Measurements from ENCODE around the gene SRPRB. TPM values are rescaled to one million over a fixed set of nuclear protein-coding genes. Genes with fewer than 3 reads are reported as not detected.

Gene SRPRB
- total RNA-seq, 1 experiment from 2014 or later: 73.5 TPM

GRCh38 chr3:133857767-133858166, 52.2 kb downstream of the SRPRB start:
- CTCF ChIA-PET: no interaction called here
- Histone ChIP-seq H3K4me3 (ENCODE audit: low read depth in 2 of 2, low read length in 2 of 2) (no peak overlapping the region), H3K4me1 (ENCODE audit: control insufficient read depth, insufficient read depth, low read length) (no peaks in the 10 kb centered on the region), H3K27ac (ENCODE audit: low read length) (no peak overlapping the region), H3K36me3 (ENCODE audit: control insufficient read depth, insufficient read depth, low read length) (no peaks in the 10 kb centered on the region), H3K27me3 (ENCODE audit: control insufficient read depth, insufficient read depth, low read length) (no peaks in the 10 kb centered on the region), H3K9me3 (ENCODE audit: control insufficient read depth, insufficient read depth, low read depth, low read length) (no peaks in the 10 kb centered on the region)
- BruUV-seq (replicated peaks): no TSS peak
- in situ Hi-C loops (cut with HindIII; ENCODE audit: low pct_unique_long_range_greater_than_20kb, low sequenced_read_pairs) (no loop called here), intact Hi-C loops (cut with micrococcal nuclease; ENCODE audit: unreplicated experiment) (no loop called here)
- POLR2A ChIA-PET: no interaction called here
- DNase-seq (ENCODE audit: low read depth, low spot score): no peak
- ATAC-seq: no peak
- no peak for TF ChIP-seq POLR2AphosphoS5 (IDR thresholded peaks at IDR 0.05; ENCODE audit: low read depth, low read length)
- no peak for TF ChIP-seq TCF7L2 (IDR thresholded peaks at IDR 0.05; ENCODE audit: low read depth, low read length)
- no peak for TF ChIP-seq CTCF (IDR thresholded peaks at IDR 0.05)
- TF ChIP-seq, protein P1, sequence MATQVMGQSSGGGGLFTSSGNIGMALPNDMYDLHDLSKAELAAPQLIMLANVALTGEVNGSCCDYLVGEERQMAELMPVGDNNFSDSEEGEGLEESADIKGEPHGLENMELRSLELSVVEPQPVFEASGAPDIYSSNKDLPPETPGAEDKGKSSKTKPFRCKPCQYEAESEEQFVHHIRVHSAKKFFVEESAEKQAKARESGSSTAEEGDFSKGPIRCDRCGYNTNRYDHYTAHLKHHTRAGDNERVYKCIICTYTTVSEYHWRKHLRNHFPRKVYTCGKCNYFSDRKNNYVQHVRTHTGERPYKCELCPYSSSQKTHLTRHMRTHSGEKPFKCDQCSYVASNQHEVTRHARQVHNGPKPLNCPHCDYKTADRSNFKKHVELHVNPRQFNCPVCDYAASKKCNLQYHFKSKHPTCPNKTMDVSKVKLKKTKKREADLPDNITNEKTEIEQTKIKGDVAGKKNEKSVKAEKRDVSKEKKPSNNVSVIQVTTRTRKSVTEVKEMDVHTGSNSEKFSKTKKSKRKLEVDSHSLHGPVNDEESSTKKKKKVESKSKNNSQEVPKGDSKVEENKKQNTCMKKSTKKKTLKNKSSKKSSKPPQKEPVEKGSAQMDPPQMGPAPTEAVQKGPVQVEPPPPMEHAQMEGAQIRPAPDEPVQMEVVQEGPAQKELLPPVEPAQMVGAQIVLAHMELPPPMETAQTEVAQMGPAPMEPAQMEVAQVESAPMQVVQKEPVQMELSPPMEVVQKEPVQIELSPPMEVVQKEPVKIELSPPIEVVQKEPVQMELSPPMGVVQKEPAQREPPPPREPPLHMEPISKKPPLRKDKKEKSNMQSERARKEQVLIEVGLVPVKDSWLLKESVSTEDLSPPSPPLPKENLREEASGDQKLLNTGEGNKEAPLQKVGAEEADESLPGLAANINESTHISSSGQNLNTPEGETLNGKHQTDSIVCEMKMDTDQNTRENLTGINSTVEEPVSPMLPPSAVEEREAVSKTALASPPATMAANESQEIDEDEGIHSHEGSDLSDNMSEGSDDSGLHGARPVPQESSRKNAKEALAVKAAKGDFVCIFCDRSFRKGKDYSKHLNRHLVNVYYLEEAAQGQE (IDR thresholded peaks at IDR 0.05; ENCODE audit: insufficient read depth in 1 of 2, low read depth in 2 of 2, low read length in 1 of 2): no peak
- no peak for TF ChIP-seq SIN3A (IDR thresholded peaks at IDR 0.05; ENCODE audit: borderline replicate concordance, insufficient read depth, low read depth, low read length)

- no TSS peak for BruUV-seq (replicated peaks)
- CTCF ChIA-PET: no interaction called here
These were observed 54.0 kb downstream of the SRPRB start for GRCh38 chr3:133859381-133860234.

More at GRCh38 chr3:133859381-133860234, 54.0 kb downstream of the SRPRB start:
- Histone ChIP-seq H3K9me3 (ENCODE audit: control insufficient read depth, insufficient read depth, low read depth, low read length) (no peaks in the 10 kb centered on the region), H3K4me1 (ENCODE audit: control insufficient read depth, insufficient read depth, low read length) (no peaks in the 10 kb centered on the region), H3K27me3 (ENCODE audit: control insufficient read depth, insufficient read depth, low read length) (no peaks in the 10 kb centered on the region), H3K27ac (ENCODE audit: low read length) (no peak overlapping the region), H3K36me3 (ENCODE audit: control insufficient read depth, insufficient read depth, low read length) (no peaks in the 10 kb centered on the region), H3K4me3 (ENCODE audit: low read depth in 2 of 2, low read length in 2 of 2) (no peak overlapping the region)
- POLR2A ChIA-PET: no interaction called here
- in situ Hi-C loops (cut with HindIII; ENCODE audit: low pct_unique_long_range_greater_than_20kb, low sequenced_read_pairs) (no loop called here), intact Hi-C loops (cut with micrococcal nuclease; ENCODE audit: unreplicated experiment) (no loop called here)
- no peak for ATAC-seq
- no peak for DNase-seq (ENCODE audit: low read depth, low spot score)
- TF ChIP-seq SIN3A (IDR thresholded peaks at IDR 0.05; ENCODE audit: borderline replicate concordance, insufficient read depth, low read depth, low read length) (no peak), TCF7L2 (IDR thresholded peaks at IDR 0.05; ENCODE audit: low read depth, low read length) (no peak), CTCF (IDR thresholded peaks at IDR 0.05) (no peak), POLR2AphosphoS5 (IDR thresholded peaks at IDR 0.05; ENCODE audit: low read depth, low read length) (no peak)
- TF ChIP-seq, protein P1 (IDR thresholded peaks at IDR 0.05; ENCODE audit: insufficient read depth in 1 of 2, low read depth in 2 of 2, low read length in 1 of 2): no peak

All from Panc1 (cell line).